Left hindlimb (tissue), 1 donor: ENCODE data around the gene CACNB2.
"Not testable (repeated sequence)": the region's sequence is repeated elsewhere in the genome, so short reads cannot be mapped to it uniquely, and the experiment has no call there.

Source experiments
- DNase-seq: peaks from one replicate; pipeline ENCODE4 v3.0.0-alpha.2; 2018

Gene CACNB2

DNA sequence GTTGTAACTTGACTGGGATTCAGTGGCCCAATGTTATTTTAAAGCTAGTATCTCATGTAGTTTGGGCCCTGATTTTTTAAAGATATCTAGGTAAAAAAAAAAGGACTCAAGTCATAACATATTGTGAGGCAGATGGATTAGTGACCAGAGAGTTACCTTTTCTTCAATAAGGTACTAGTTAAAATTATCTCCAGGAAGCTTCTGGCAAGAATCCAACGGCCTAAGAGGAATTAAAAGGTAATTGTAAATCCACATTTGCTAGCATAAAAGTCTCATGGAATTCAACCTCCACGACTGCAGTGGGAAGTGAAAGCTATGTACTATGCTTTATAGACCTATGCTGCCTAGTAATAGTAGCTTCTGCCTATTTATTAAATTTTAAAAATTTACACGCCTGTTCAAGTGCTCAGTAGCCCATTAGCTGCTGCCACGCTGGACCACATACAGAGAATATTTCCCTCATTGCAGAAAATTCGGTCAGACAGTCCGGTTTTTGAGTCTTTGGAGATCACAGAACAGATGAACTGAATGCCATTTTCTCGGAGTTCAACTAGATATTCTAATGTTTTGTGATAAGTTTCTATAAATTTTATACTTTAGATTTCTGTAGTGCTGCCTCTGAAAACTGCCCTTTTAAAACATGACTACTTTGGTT is 392.8 kb downstream of the CACNB2 start:
- no peak for DNase-seq

- no peak for DNase-seq
These were observed 393.7 kb downstream of the CACNB2 start for GRCh38 chr10:18533896-18534295.

- no peak for DNase-seq
These were observed 399.1 kb downstream of the CACNB2 start for GRCh38 chr10:18539335-18539734.

GRCh38 chr10:18540195-18540594 is 400.0 kb downstream of the CACNB2 start:
- no peak for DNase-seq

GRCh38 chr10:18542832-18543231 is 402.6 kb downstream of the CACNB2 start:
- DNase-seq, result no peak

GRCh38 chr10:18545621-18546305 is 405.5 kb downstream of the CACNB2 start:
- DNase-seq, result no peak

DNA sequence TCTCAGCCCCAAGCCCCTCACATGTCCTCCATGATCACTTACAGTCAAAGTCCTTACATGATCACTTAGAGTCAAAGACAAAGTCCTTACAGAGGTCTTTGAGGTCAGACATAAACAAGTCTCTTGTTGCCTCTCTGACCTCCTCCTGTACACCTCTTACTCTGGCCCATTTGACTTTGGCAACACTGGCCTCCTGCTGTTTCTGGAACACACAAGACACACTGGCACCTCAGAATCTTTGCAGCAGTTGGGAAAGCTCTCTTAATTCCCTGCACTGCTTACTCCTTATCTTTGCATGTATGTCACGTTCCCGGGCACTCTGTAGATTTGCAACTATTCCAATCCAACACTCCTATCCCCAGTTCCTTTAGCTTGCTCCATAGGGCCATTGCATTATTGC is 408.9 kb downstream of the CACNB2 start:
- no peak for DNase-seq

GRCh38 chr10:18551473-18551872 is 411.2 kb downstream of the CACNB2 start:
- DNase-seq, result no peak

GRCh38 chr10:18554479-18554878 is 414.3 kb downstream of the CACNB2 start:
- DNase-seq, result no peak

GRCh38 chr10:18556522-18557147 is 416.4 kb downstream of the CACNB2 start:
- no peak for DNase-seq

GRCh38 chr10:18557960-18558359 is 417.7 kb downstream of the CACNB2 start:
- DNase-seq, result no peak

- no peak for DNase-seq
These were observed 421.8 kb downstream of the CACNB2 start for GRCh38 chr10:18561861-18562551.

DNA sequence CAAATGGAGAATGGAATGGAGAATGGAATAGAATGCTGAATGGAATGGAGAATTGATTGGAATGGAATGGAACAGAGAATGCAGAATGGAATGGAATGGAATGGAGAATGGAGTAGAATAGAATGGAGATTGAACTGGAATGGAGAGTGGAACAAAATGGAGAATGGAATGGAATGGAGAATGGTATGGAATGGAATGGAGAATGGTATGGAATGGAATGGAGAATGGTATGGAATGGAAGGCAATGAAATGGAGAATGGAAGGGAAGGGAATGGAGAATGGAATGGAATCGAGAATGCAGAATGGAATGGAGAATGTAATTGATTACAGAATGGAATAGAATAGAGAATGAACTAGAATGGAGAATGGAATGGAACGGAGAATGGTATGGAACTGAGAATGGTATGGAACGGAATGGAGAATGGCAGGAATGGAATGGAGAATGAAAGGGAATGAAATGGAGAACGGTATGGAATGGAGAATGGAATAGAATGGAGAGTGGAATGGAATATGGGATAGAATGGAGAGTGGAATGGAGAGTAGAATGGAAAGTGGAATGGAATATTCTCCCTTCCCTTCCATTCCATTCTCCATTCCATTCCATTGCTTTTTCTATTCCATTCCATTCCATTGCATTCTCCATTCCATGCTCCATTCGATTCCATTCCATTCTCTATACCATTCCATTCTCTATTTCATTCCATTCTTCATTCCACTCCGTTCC is 422.9 kb downstream of the CACNB2 start:
- DNase-seq, result no peak

- DNase-seq, result no peak
These were observed 424.8 kb downstream of the CACNB2 start for GRCh38 chr10:18565006-18565405.

- DNase-seq, result no peak
These were observed 426.0 kb downstream of the CACNB2 start for GRCh38 chr10:18566177-18566576.

- DNase-seq, result no peak
These were observed 427.2 kb downstream of the CACNB2 start for GRCh38 chr10:18567343-18567856.

DNA sequence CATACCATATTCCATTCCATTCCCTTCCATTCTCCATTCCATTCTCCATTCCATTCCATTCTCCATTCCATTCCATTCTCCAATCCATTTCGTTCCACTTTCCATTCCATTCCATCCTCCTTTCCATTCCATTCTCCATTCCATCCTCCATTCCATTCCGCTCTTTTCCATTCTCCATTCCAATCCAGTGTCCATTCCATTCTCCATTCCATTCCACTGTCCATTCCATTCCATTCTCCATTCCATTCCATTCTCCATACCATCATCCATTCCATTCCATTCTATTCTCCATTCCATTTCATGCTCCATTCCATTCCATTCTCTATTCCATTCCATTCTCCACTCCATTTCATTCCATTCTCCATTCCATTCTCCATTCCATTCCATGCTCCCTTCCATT is 430.2 kb downstream of the CACNB2 start:
- DNase-seq, result not testable (repeated sequence)

DNA sequence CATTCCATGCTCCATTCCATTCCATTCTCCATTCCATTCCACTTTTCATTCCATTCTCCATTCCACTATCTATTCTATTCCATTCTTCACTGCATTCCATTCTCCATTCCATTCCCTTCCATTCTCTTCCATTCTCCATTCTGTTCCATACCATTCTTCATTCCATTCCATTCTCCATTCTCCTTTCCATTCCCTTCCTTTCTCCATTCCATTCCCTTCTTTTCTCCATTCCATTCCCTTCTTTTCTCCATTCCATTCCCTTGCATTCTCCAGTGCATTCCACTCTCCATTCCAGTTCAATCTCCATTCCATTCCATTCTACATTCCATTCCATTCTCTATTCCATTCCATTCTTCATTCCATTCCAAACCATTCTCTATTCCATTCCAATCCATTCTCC is 430.9 kb downstream of the CACNB2 start:
- DNase-seq, result no peak

GRCh38 chr10:18571780-18572179 is 431.6 kb downstream of the CACNB2 start:
- no peak for DNase-seq

- no peak for DNase-seq
These were observed 432.8 kb downstream of the CACNB2 start for GRCh38 chr10:18572959-18573561.

DNA sequence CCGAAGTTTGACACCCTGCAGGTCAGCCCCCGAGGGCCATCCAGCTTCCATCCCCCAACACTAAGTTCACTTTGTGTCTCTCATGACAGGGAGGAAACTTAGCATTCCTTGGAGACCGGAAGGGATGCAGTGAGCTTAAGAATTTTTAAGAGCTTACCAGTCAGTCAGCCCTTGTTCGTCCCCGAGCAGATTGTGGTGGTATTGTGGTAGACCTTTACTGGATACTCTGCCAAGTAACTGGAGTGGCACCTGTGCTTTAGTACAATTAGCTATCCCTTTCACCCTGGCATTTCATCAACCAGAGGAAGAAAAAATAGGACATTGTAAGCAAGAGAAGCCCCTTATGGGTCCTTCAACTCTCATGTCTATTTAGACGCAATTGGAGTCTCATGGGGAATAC is 436.4 kb downstream of the CACNB2 start:
- DNase-seq, result no peak
